ENCODE results near the gene HECTD4.

- no peak for TF ChIP-seq POLR2A (IDR thresholded peaks at IDR 0.05)
- TF ChIP-seq CTCF (IDR thresholded peaks at IDR 0.05), result no peak
These were observed 72.4 kb downstream of the HECTD4 start for GRCh38 chr12:112309797-112310196.
